Measurements from ENCODE around the gene PICALM.

Gene PICALM

DNA sequence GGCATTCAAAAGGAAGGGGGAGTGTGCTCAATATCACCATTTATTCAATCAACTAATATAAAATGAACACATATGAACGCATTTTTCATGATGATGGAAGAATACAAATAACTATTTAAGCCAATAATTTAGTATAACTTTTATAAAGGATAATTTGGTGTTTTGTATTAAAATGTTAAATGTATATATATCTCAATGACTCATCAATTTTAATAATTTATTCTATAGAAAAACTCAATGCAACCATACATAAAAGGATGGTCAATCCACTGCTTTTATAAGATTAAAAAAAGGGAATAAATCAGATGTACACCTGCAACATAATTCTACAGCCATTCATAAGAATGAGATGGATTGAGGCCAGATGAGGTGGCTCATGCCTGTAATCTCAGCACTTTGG lies 50.6 kb downstream of the PICALM start:
- ATAC-seq: no peak
- no peak for TF ChIP-seq PPARA (CRISPR knock-in tag; IDR thresholded peaks at IDR 0.05; ENCODE audit: borderline replicate concordance)
- no peak for TF ChIP-seq GLIS3 (CRISPR knock-in tag; IDR thresholded peaks at IDR 0.05)
- TF ChIP-seq OSR1 (CRISPR knock-in tag; IDR thresholded peaks at IDR 0.05): no peak
- no peak for TF ChIP-seq ZNF8 (CRISPR knock-in tag; IDR thresholded peaks at IDR 0.05)
- TF ChIP-seq ZFP30 (CRISPR knock-in tag; IDR thresholded peaks at IDR 0.05): no peak
- TF ChIP-seq TSHZ2 (CRISPR knock-in tag; IDR thresholded peaks at IDR 0.05): no peak
- no peak for TF ChIP-seq ZNF70 (CRISPR knock-in tag; IDR thresholded peaks at IDR 0.05)
- no peak for TF ChIP-seq BACH2 (CRISPR knock-in tag; IDR thresholded peaks at IDR 0.05; ENCODE audit: borderline replicate concordance)
- no peak for TF ChIP-seq TOX (CRISPR knock-in tag; IDR thresholded peaks at IDR 0.05; ENCODE audit: borderline replicate concordance)
- no peak for TF ChIP-seq TCF4 (CRISPR knock-in tag; IDR thresholded peaks at IDR 0.05; ENCODE audit: borderline replicate concordance)
- no peak for TF ChIP-seq ARNTL (CRISPR knock-in tag; IDR thresholded peaks at IDR 0.05; ENCODE audit: borderline replicate concordance, low read depth)
- no peak for TF ChIP-seq ZFP3 (CRISPR knock-in tag; IDR thresholded peaks at IDR 0.05)
- TF ChIP-seq SNAI2 (CRISPR knock-in tag; IDR thresholded peaks at IDR 0.05): no peak
- TF ChIP-seq ISL1 (CRISPR knock-in tag; IDR thresholded peaks at IDR 0.05): no peak
- no peak for TF ChIP-seq RARB (CRISPR knock-in tag; IDR thresholded peaks at IDR 0.05)
- no peak for TF ChIP-seq ESRRG (CRISPR knock-in tag; IDR thresholded peaks at IDR 0.05)
- TF ChIP-seq ZNF565 (CRISPR knock-in tag; conservative IDR thresholded peaks at IDR 0.05; ENCODE audit: low read depth): no peak
- TF ChIP-seq CSRNP3 (CRISPR knock-in tag; IDR thresholded peaks at IDR 0.05): no peak

GRCh38 chr11:86016451-86016850 lies 52.4 kb downstream of the PICALM start:
- TF ChIP-seq ZNF70 (CRISPR knock-in tag; IDR thresholded peaks at IDR 0.05) (no peak), ARNTL (CRISPR knock-in tag; IDR thresholded peaks at IDR 0.05; ENCODE audit: borderline replicate concordance, low read depth) (no peak), RARB (CRISPR knock-in tag; IDR thresholded peaks at IDR 0.05) (no peak), CREB5 (CRISPR knock-in tag; IDR thresholded peaks at IDR 0.05; ENCODE audit: low read depth) (no peak), TCF4 (CRISPR knock-in tag; IDR thresholded peaks at IDR 0.05; ENCODE audit: borderline replicate concordance) (no peak), ZFP3 (CRISPR knock-in tag; IDR thresholded peaks at IDR 0.05) (no peak), ZNF8 (CRISPR knock-in tag; IDR thresholded peaks at IDR 0.05) (no peak), SNAI2 (CRISPR knock-in tag; IDR thresholded peaks at IDR 0.05) (no peak), PATZ1 (CRISPR knock-in tag; IDR thresholded peaks at IDR 0.05; ENCODE audit: borderline replicate concordance) (no peak), ZC3H10 (CRISPR knock-in tag; IDR thresholded peaks at IDR 0.05) (no peak), ZFP30 (CRISPR knock-in tag; IDR thresholded peaks at IDR 0.05) (no peak), CSDC2 (CRISPR knock-in tag; IDR thresholded peaks at IDR 0.05) (no peak), CSRNP3 (CRISPR knock-in tag; IDR thresholded peaks at IDR 0.05) (no peak), ZNF565 (CRISPR knock-in tag; conservative IDR thresholded peaks at IDR 0.05; ENCODE audit: low read depth) (no peak), ISL1 (CRISPR knock-in tag; IDR thresholded peaks at IDR 0.05) (no peak), PPARA (CRISPR knock-in tag; IDR thresholded peaks at IDR 0.05; ENCODE audit: borderline replicate concordance) (no peak), BACH2 (CRISPR knock-in tag; IDR thresholded peaks at IDR 0.05; ENCODE audit: borderline replicate concordance) (no peak)
- no peak for ATAC-seq

Data from SK-N-SH treated with all-trans-retinoic acid at 6 μM for 48 hours (cell line).